K562 (cell line): ENCODE results near the gene GIPR. TPM values are rescaled to one million over a fixed set of nuclear protein-coding genes. Genes with fewer than 3 reads are reported as not detected.
A peak's percentile ranks its signal among the peaks of the same experiment; 100 is the strongest.

Experiments
- ATF1 ChIP-seq, 2 experiments: fragments of 450-650 bp in 1 of 2; IDR thresholded peaks; 2 replicates each; pipeline ENCODE4 v1.6.1; 2016; ENCODE audit warnings: missing compliant biosample characterization in 1 of 2, missing genetic modification characterization in 1 of 2
- ATF3 ChIP-seq, 2 experiments: fragments of 450-650 bp in 1 of 2; sonication (generic) in 1 of 2; formaldehyde crosslinking in 1 of 2; IDR thresholded peaks in 1 of 2; conservative IDR thresholded peaks in 1 of 2; 2 replicates each; pipeline versions ENCODE4 v1.6.1 to v1.8.1; 2016 to 2023; ENCODE audit warnings: mild to moderate bottlenecking in 2 of 2, moderate library complexity in 2 of 2, inconsistent platforms in 1 of 2, missing genetic modification reagents in 1 of 2
- C11orf30 ChIP-seq: fragments of 450-650 bp; IDR thresholded peaks from 2 replicates; pipeline ENCODE4 v1.6.1; 2016; ENCODE audit warnings: low read depth, mild to moderate bottlenecking
- DNMT1 ChIP-seq: fragments of 450-650 bp; IDR thresholded peaks from 2 replicates; pipeline ENCODE4 v1.6.1; 2016; ENCODE audit warnings: antibody characterized with exemption, mild to moderate bottlenecking
- EP300 ChIP-seq: IDR thresholded peaks from 2 replicates; pipeline ENCODE4 v1.6.1; 2012; ENCODE audit warnings: low read length, improper control_type of control experiment
- ESRRA ChIP-seq: fragments of 450-650 bp; IDR thresholded peaks from 2 replicates; pipeline ENCODE4 v1.6.1; 2014; ENCODE audit warnings: low read depth, mild to moderate bottlenecking, moderate library complexity, borderline replicate concordance
- EZH2 ChIP-seq: IDR thresholded peaks from 2 replicates; pipeline ENCODE4 v1.6.1; 2012; ENCODE audit warnings: low read depth, mild to moderate bottlenecking, inconsistent platforms, low read length, borderline replicate concordance
- FOXA1 ChIP-seq: fragments of 450-650 bp; IDR thresholded peaks from 2 replicates; pipeline ENCODE4 v1.6.1; 2016; ENCODE audit warnings: mild to moderate bottlenecking, borderline replicate concordance
- KDM5B ChIP-seq: fragments of 200-600 bp; sonication (generic); IDR thresholded peaks from 2 replicates; pipeline ENCODE4 v1.6.1; 2012; ENCODE audit warnings: low read depth, mild to moderate bottlenecking, moderate library complexity, low read length, control low read depth, inconsistent platforms; ENCODE audit not compliant: insufficient replicate concordance
- MCM7 ChIP-seq, 2 experiments: fragments of 450-650 bp; IDR thresholded peaks; 2 replicates each; pipeline ENCODE4 v1.6.1; 2016 to 2018
- MTA2 ChIP-seq: fragments of 450-650 bp; IDR thresholded peaks from 2 replicates; pipeline ENCODE4 v1.6.1; 2016; ENCODE audit warnings: low read depth
- NFIC ChIP-seq: fragments of 450-650 bp; IDR thresholded peaks from 2 replicates; pipeline ENCODE4 v1.6.1; 2017; ENCODE audit warnings: mild to moderate bottlenecking, inconsistent platforms
- PHTF2 ChIP-seq: fragments of 250-450 bp; sonication (Bioruptor Pico); IDR thresholded peaks from 2 replicates; pipeline ENCODE4 v1.5.0; 2021; ENCODE audit warnings: mild to moderate bottlenecking
- POLR2A ChIP-seq: fragments of 450-650 bp; conservative IDR thresholded peaks from 2 replicates; pipeline ENCODE4 v1.6.1; 2016
- POLR2H ChIP-seq: IDR thresholded peaks from 2 replicates; pipeline ENCODE4 v1.6.1; 2016; ENCODE audit warnings: missing genetic modification characterization, low read depth, mild to moderate bottlenecking, control low read depth, missing compliant biosample characterization, moderate library complexity
- RB1 ChIP-seq: fragments of 450-650 bp; IDR thresholded peaks from 2 replicates; pipeline ENCODE4 v1.6.1; 2017; ENCODE audit warnings: low read depth, mild to moderate bottlenecking
- STAG1 ChIP-seq: sonication (generic); formaldehyde crosslinking; IDR thresholded peaks from 2 replicates; pipeline ENCODE4 v1.5.0; 2020; ENCODE audit warnings: missing genetic modification reagents, borderline replicate concordance
- TBP ChIP-seq: optimal IDR thresholded peaks from 2 replicates; pipeline ENCODE3; 2011; ENCODE audit warnings: low read depth, low read length, improper control_type of control experiment
- ZFP1 ChIP-seq: fragments of 450-650 bp; formaldehyde crosslinking; IDR thresholded peaks from 2 replicates; pipeline ENCODE4 v1.4.0; 2020; ENCODE audit warnings: mild to moderate bottlenecking, mixed read lengths
- ZFP91 ChIP-seq: sonication (generic); formaldehyde crosslinking; IDR thresholded peaks from 2 replicates; pipeline ENCODE4 v1.8.0; 2022; ENCODE audit warnings: mild to moderate bottlenecking, missing genetic modification reagents
- ZNF146 ChIP-seq: IDR thresholded peaks from one replicate; pipeline ENCODE4 v1.6.1; 2018; ENCODE audit warnings: missing compliant biosample characterization; ENCODE audit not compliant: unreplicated experiment
- ZNF175 ChIP-seq: fragments of 200-800 bp; sonication (Bioruptor generic); IDR thresholded peaks from 2 replicates; pipeline ENCODE4 v1.6.1; 2016; ENCODE audit warnings: low read depth, mild to moderate bottlenecking, missing genetic modification characterization, missing compliant biosample characterization
- ZNF507 ChIP-seq: conservative IDR thresholded peaks from 2 replicates; pipeline ENCODE4 v1.6.1; 2017; ENCODE audit warnings: missing genetic modification characterization, missing compliant biosample characterization
- polyA plus RNA-seq, 8 experiments: library from polyadenylated mRNA; depleted of rRNA in 4 of 8; stranded (reverse) in 5 of 8; unstranded in 3 of 8; fragments of >200 nt; fragmentation: Nextera tagmentation in 2 of 8; fragmentation: Illumina TruSeq in 1 of 8; extraction: Ambion mirVana in 2 of 8; extraction: Trizol in 1 of 8; gene quantifications; 2 replicates each; pipeline versions ENCODE4 v1.2.1 to v1.2.3, GENCODE V29; 2011 to 2014; ENCODE audit warnings: inconsistent platforms in 1 of 8, missing spikeins in 1 of 8
- total RNA-seq, 7 experiments: library from RNA; depleted of rRNA in 6 of 7; stranded (reverse); fragments of >200 nt in 6 of 7; fragmentation: Illumina TruSeq in 2 of 7; extraction: Trizol in 2 of 7; gene quantifications; 2 replicates each; pipeline versions ENCODE4 v1.2.1 to v1.2.3, GENCODE V29; 2011 to 2021; ENCODE audit warnings: low replicate concordance in 1 of 7
- TF ChIP-seq, protein P1 (sequence below): sonication (generic); formaldehyde crosslinking; IDR thresholded peaks from 2 replicates; pipeline ENCODE4 v1.8.0; 2022; ENCODE audit warnings: missing genetic modification reagents, mild to moderate bottlenecking, moderate library complexity, borderline replicate concordance
- TF ChIP-seq, protein P2 (sequence below): sonication (generic); formaldehyde crosslinking; IDR thresholded peaks from 2 replicates; pipeline ENCODE4 v1.8.0; 2022; ENCODE audit warnings: mild to moderate bottlenecking, low read depth, missing genetic modification reagents

GIPR gene
- total and polyA plus RNA-seq, 9 of the 15 experiments (the other 6 are each of a cell fraction or from before 2014, with no cell fraction given) = 2.2 to 26.8 (median 12.7) TPM

DNA sequence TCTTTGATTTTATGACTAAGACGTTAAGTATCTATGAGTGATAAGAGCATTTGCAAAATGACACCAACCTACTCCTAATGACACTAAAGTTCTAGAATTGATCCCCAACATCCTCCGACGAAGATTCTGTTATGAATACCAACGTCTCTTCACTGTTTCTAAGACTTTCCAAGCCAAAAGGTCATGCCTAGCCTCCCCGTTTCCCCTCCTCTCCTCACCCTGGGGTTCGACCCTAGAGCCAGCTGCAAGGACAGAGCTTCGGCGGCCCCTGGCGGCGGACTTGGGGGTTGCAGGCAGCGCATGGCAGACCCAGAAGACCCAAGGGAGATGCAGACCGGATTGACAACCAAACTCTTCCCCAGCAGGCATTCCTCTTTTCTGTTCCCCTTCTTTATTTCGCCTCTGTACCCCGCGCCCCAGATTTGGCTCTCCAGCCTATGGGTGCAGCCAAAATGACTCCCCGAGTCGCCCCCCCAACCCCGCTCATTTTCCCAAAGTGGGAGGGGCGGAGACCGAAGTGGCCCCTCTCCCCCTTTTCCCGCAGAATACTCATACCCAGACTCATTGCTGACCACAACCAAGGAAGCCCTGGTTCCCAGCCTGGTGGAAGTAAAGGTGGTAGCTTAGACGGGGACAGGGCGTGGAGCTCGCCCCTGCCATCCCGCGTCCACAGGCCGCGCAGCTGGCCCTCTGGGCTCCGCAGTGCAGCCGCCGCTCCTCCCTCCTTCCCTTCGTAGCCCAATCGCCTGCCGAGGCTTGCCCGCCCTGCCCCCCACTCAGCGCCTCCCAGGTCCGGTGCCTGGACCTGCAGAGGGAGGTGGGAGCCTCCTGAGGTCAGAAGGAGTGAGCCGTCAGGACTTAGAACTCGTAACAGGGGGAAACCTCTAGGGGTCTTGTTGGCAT, 24.7 kb upstream of the GIPR start (continued):
- TF ChIP-seq ATF3 (IDR thresholded peaks at IDR 0.05) (no peak), ATF3 (CRISPR knock-in tag; conservative IDR thresholded peaks at IDR 0.05) (no peak), KDM5B (peak; percentile 27), RB1 (peak; percentile 61), FOXA1 (no peak), POLR2A (no peak), ESRRA (peak; percentile 77), C11orf30 (no peak), MCM7 (IDR thresholded peaks at IDR 0.05) (no peak), PHTF2 (no peak), EP300 (0 out of 2 replicates have a peak, but pooled peaks have one; percentile 12), ZFP1 (no peak), ZNF507 (no peak), STAG1 (CRISPR knock-in tag) (peak; percentile 75; the same call in 1 of the 2 replicates), POLR2H (tag) (0 out of 2 replicates have a peak, but pooled peaks have one; percentile 45), ZNF146 (CRISPR knock-in tag) (no peak), ZFP91 (no peak), DNMT1 (no peak), ATF1 (CRISPR knock-in tag; IDR thresholded peaks at IDR 0.05) (no peak), ATF1 (tag; IDR thresholded peaks at IDR 0.05) (no peak), TBP (no peak), ZNF175 (CRISPR knock-in tag) (no peak), MTA2 (no peak), EZH2 (no peak), NFIC (no peak)
- TF ChIP-seq, protein P1, sequence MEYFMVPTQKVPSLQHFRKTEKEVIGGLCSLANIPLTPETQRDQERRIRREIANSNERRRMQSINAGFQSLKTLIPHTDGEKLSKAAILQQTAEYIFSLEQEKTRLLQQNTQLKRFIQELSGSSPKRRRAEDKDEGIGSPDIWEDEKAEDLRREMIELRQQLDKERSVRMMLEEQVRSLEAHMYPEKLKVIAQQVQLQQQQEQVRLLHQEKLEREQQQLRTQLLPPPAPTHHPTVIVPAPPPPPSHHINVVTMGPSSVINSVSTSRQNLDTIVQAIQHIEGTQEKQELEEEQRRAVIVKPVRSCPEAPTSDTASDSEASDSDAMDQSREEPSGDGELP (CRISPR knock-in tag) = peak; percentile 91
- TF ChIP-seq, protein P2, sequence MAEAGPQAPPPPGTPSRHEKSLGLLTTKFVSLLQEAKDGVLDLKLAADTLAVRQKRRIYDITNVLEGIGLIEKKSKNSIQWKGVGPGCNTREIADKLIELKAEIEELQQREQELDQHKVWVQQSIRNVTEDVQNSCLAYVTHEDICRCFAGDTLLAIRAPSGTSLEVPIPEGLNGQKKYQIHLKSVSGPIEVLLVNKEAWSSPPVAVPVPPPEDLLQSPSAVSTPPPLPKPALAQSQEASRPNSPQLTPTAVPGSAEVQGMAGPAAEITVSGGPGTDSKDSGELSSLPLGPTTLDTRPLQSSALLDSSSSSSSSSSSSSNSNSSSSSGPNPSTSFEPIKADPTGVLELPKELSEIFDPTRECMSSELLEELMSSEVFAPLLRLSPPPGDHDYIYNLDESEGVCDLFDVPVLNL = no peak
